ENCODE results near the gene GDAP1L1.
"Not testable (repeated sequence)": the region's sequence is repeated elsewhere in the genome, so short reads cannot be mapped to it uniquely, and the experiment has no call there.

The GDAP1L1 gene

DNA sequence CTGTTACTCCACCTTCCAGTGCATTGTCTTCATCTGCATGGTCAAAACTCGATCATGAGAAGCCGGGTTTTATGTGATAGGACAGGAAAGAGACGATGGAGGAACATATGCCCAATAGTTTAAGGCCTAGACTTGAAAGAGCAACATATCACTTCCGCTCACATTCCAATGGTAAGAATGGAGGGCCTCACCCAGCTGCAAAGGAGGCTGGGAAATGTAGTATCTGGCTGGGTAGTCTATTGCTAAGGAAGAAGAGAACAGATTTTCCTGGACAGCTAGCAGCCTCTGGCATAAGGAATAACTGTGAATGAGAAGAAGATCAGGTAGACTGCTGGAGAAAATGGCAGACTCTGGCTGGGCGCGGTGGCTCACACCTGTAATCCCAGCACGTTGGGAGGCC lies 44.6 kb downstream of the GDAP1L1 start:
- Histone ChIP-seq H3K9me3 (ENCODE audit: control insufficient read depth, low read length) (no peaks in the 10 kb centered on the region), H3K18ac (ENCODE audit: low read depth in 1 of 2, low read length in 2 of 2) (no peak overlapping the region), H3K4me3 (ENCODE audit: insufficient read depth in 1 of 2, low read depth in 1 of 2, low read length in 2 of 2) (no peak overlapping the region), H2BK12ac (ENCODE audit: low read length in 2 of 2) (no peak overlapping the region), H3K4ac (ENCODE audit: low read depth in 1 of 2, low read length in 2 of 2) (no peak overlapping the region), H2BK15ac (ENCODE audit: low read depth, poor library complexity, severe bottlenecking) (no peak overlapping the region), H3K4me2 (ENCODE audit: low read length, poor library complexity, severe bottlenecking) (no peak overlapping the region), H4K91ac (ENCODE audit: low read length) (no peak overlapping the region), H3K27me3 (ENCODE audit: control insufficient read depth in 1 of 2, insufficient read depth in 1 of 2, low read length in 2 of 2) (no peaks in the 10 kb centered on the region), H4K8ac (ENCODE audit: low read length) (no peak overlapping the region), H3K36me3 (ENCODE audit: control insufficient read depth in 1 of 2, insufficient read depth in 2 of 2, low read depth in 1 of 2, low read length in 2 of 2) (no peaks in the 10 kb centered on the region), H3K9ac (ENCODE audit: low read length) (no peak overlapping the region), H2BK120ac (ENCODE audit: low read depth, low read length) (no peak overlapping the region), H2BK5ac (ENCODE audit: low read depth, low read length, poor library complexity, severe bottlenecking) (no peak overlapping the region), H3K79me1 (replicated peaks; ENCODE audit: low read length, poor library complexity, severe bottlenecking) (peaks cover 3% of the 10 kb centered on the region), H3K23ac (ENCODE audit: low read length in 2 of 2) (no peak overlapping the region), H3K4me1 (ENCODE audit: control insufficient read depth, insufficient read depth, low read depth, low read length) (peaks cover 2% of the 10 kb centered on the region), H3K14ac (ENCODE audit: low read length in 2 of 2) (no peak overlapping the region), H3K27ac (ENCODE audit: low read length, poor library complexity, severe bottlenecking) (no peak overlapping the region), H2AK5ac (ENCODE audit: low read length, severe bottlenecking) (no peak overlapping the region), H2AFZ (ENCODE audit: low read depth, low read length) (no peak overlapping the region)
- 83% methylated on average over 7 of the region's 7 CpGs for WGBS
- no peak for DNase-seq

DNA sequence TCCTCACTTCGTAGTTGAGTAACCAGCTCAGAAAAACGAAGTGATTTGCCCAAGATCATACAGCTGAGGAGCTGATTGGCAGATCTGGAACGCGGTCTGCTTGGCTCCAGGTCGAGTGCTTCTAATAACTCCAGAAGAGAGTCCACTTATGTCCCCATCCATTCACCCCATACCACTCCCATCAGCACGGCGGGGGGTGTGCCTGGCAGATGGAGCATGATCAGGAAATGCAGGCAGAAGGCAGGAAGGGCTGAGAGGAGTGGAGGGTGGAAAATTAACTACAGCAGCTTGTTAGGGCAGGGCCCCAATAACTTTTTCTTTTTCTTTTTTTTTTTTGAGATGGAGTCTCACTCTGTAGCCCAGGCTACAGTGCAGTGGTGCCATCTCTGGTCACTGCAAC lies 48.9 kb downstream of the GDAP1L1 start:
- Histone ChIP-seq H3K23ac (ENCODE audit: low read length in 2 of 2) (no peak overlapping the region), H3K4me2 (ENCODE audit: low read length, poor library complexity, severe bottlenecking) (no peak overlapping the region), H4K8ac (ENCODE audit: low read length) (no peak overlapping the region), H4K91ac (ENCODE audit: low read length) (no peak overlapping the region), H3K18ac (ENCODE audit: low read depth in 1 of 2, low read length in 2 of 2) (no peak overlapping the region), H3K4me3 (ENCODE audit: insufficient read depth in 1 of 2, low read depth in 1 of 2, low read length in 2 of 2) (no peak overlapping the region), H3K4me1 (ENCODE audit: control insufficient read depth, insufficient read depth, low read depth, low read length) (peaks cover 2% of the 10 kb centered on the region), H3K27me3 (ENCODE audit: control insufficient read depth in 1 of 2, insufficient read depth in 1 of 2, low read length in 2 of 2) (no peaks in the 10 kb centered on the region), H3K27ac (ENCODE audit: low read length, poor library complexity, severe bottlenecking) (no peak overlapping the region), H3K9ac (ENCODE audit: low read length) (no peak overlapping the region), H3K9me3 (ENCODE audit: control insufficient read depth, low read length) (no peaks in the 10 kb centered on the region), H3K4ac (ENCODE audit: low read depth in 1 of 2, low read length in 2 of 2) (no peak overlapping the region), H2BK12ac (ENCODE audit: low read length in 2 of 2) (no peak overlapping the region), H3K79me1 (replicated peaks; ENCODE audit: low read length, poor library complexity, severe bottlenecking) (peaks cover 3% of the 10 kb centered on the region), H2BK15ac (ENCODE audit: low read depth, poor library complexity, severe bottlenecking) (no peak overlapping the region), H2BK120ac (ENCODE audit: low read depth, low read length) (no peak overlapping the region), H2AFZ (ENCODE audit: low read depth, low read length) (no peak overlapping the region), H3K36me3 (ENCODE audit: control insufficient read depth in 1 of 2, insufficient read depth in 2 of 2, low read depth in 1 of 2, low read length in 2 of 2) (no peaks in the 10 kb centered on the region), H2BK5ac (ENCODE audit: low read depth, low read length, poor library complexity, severe bottlenecking) (no peak overlapping the region), H3K14ac (ENCODE audit: low read length in 2 of 2) (no peak overlapping the region), H2AK5ac (ENCODE audit: low read length, severe bottlenecking) (no peak overlapping the region)
- WGBS = 88% methylated on average over 6 of the region's 7 CpGs
- no peak for DNase-seq

- Histone ChIP-seq H3K9me3 (ENCODE audit: control insufficient read depth, low read length) (no peaks in the 10 kb centered on the region), H3K4ac (ENCODE audit: low read depth in 1 of 2, low read length in 2 of 2) (no peak overlapping the region), H3K4me1 (ENCODE audit: control insufficient read depth, insufficient read depth, low read depth, low read length) (peaks cover 2% of the 10 kb centered on the region), H4K91ac (ENCODE audit: low read length) (no peak overlapping the region), H4K8ac (ENCODE audit: low read length) (no peak overlapping the region), H3K23ac (ENCODE audit: low read length in 2 of 2) (no peak overlapping the region), H3K18ac (ENCODE audit: low read depth in 1 of 2, low read length in 2 of 2) (no peak overlapping the region), H3K79me1 (replicated peaks; ENCODE audit: low read length, poor library complexity, severe bottlenecking) (peaks cover 4% of the 10 kb centered on the region), H3K14ac (ENCODE audit: low read length in 2 of 2) (no peak overlapping the region), H3K4me3 (ENCODE audit: insufficient read depth in 1 of 2, low read depth in 1 of 2, low read length in 2 of 2) (no peak overlapping the region), H3K36me3 (ENCODE audit: control insufficient read depth in 1 of 2, insufficient read depth in 2 of 2, low read depth in 1 of 2, low read length in 2 of 2) (no peaks in the 10 kb centered on the region), H2AK5ac (ENCODE audit: low read length, severe bottlenecking) (no peak overlapping the region), H2BK5ac (ENCODE audit: low read depth, low read length, poor library complexity, severe bottlenecking) (no peak overlapping the region), H2AFZ (ENCODE audit: low read depth, low read length) (no peak overlapping the region), H3K4me2 (ENCODE audit: low read length, poor library complexity, severe bottlenecking) (no peak overlapping the region), H2BK12ac (ENCODE audit: low read length in 2 of 2) (no peak overlapping the region), H3K27ac (ENCODE audit: low read length, poor library complexity, severe bottlenecking) (no peak overlapping the region), H3K9ac (ENCODE audit: low read length) (no peak overlapping the region), H2BK15ac (ENCODE audit: low read depth, poor library complexity, severe bottlenecking) (no peak overlapping the region), H3K27me3 (ENCODE audit: control insufficient read depth in 1 of 2, insufficient read depth in 1 of 2, low read length in 2 of 2) (no peaks in the 10 kb centered on the region), H2BK120ac (ENCODE audit: low read depth, low read length) (no peak overlapping the region)
- no peak for DNase-seq
- WGBS = 98% methylated on average over 3 of the region's 4 CpGs
These were observed 50.6 kb downstream of the GDAP1L1 start for GRCh38 chr20:44297721-44298120.

DNA sequence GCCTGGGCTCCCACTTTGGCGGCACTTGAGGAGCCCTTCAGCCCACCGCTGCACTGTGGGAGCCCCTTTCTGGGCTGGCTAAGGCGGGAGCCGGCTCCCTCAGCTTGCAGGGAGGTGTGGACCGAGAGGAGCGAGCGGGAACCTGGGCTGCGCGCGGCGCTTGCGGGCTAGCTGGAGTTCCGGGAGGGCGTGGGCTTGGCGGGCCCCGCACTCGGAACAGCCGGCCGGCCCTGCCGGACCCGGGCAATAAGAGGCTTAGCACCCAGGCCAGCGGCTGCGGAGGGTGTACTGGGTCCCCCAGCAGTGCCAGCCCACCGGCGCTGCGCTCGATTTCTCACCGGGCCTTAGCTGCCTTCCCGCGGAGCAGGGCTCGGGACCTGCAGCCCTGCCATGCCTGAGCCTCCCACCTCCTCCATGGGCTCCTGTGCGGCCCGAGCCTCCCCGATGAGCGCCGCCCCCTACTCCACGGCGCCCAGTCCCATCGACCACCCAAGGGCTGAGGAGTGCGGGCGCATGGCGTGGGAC lies 52.0 kb downstream of the GDAP1L1 start:
- not testable (repeated sequence) for H2AK5ac ChIP-seq (ENCODE audit: low read length, severe bottlenecking); H3K9me3 ChIP-seq (ENCODE audit: control insufficient read depth, low read length); H3K14ac ChIP-seq (ENCODE audit: low read length in 2 of 2); H3K9ac ChIP-seq (ENCODE audit: low read length); H3K79me1 ChIP-seq (replicated peaks; ENCODE audit: low read length, poor library complexity, severe bottlenecking); H4K91ac ChIP-seq (ENCODE audit: low read length); H3K4ac ChIP-seq (ENCODE audit: low read depth in 1 of 2, low read length in 2 of 2); H2AFZ ChIP-seq (ENCODE audit: low read depth, low read length); H3K4me3 ChIP-seq (ENCODE audit: insufficient read depth in 1 of 2, low read depth in 1 of 2, low read length in 2 of 2); H2BK120ac ChIP-seq (ENCODE audit: low read depth, low read length); H3K27me3 ChIP-seq (ENCODE audit: control insufficient read depth in 1 of 2, insufficient read depth in 1 of 2, low read length in 2 of 2); DNase-seq; H2BK12ac ChIP-seq (ENCODE audit: low read length in 2 of 2); H3K23ac ChIP-seq (ENCODE audit: low read length in 2 of 2); H3K27ac ChIP-seq (ENCODE audit: low read length, poor library complexity, severe bottlenecking); H2BK5ac ChIP-seq (ENCODE audit: low read depth, low read length, poor library complexity, severe bottlenecking); H2BK15ac ChIP-seq (ENCODE audit: low read depth, poor library complexity, severe bottlenecking); H3K18ac ChIP-seq (ENCODE audit: low read depth in 1 of 2, low read length in 2 of 2); H3K4me2 ChIP-seq (ENCODE audit: low read length, poor library complexity, severe bottlenecking); H4K8ac ChIP-seq (ENCODE audit: low read length); H3K36me3 ChIP-seq (ENCODE audit: control insufficient read depth in 1 of 2, insufficient read depth in 2 of 2, low read depth in 1 of 2, low read length in 2 of 2); H3K4me1 ChIP-seq (ENCODE audit: control insufficient read depth, insufficient read depth, low read depth, low read length)
- WGBS = 97% methylated on average over 28 of the region's 42 CpGs
